ENCODE results near the gene HOOK1.

Gene HOOK1

GRCh38 chr1:59768792-59769735 is 45.7 kb upstream of the HOOK1 start:
- Histone ChIP-seq H3K27me3 (ENCODE audit: control insufficient read depth in 1 of 2, insufficient read depth in 1 of 2, low read length in 2 of 2) (no peaks in the 10 kb centered on the region), H3K9ac (ENCODE audit: low read length) (no peak overlapping the region), H2BK12ac (ENCODE audit: low read length in 2 of 2) (no peak overlapping the region), H4K91ac (ENCODE audit: low read length) (no peak overlapping the region), H4K8ac (ENCODE audit: low read length) (no peak overlapping the region), H2BK120ac (ENCODE audit: low read depth, low read length) (no peak overlapping the region), H3K9me3 (ENCODE audit: control insufficient read depth, low read length) (no peaks in the 10 kb centered on the region), H3K23ac (ENCODE audit: low read length in 2 of 2) (no peak overlapping the region), H3K4ac (ENCODE audit: low read depth in 1 of 2, low read length in 2 of 2) (no peak overlapping the region), H3K4me2 (ENCODE audit: low read length, poor library complexity, severe bottlenecking) (no peak overlapping the region), H3K27ac (ENCODE audit: low read length, poor library complexity, severe bottlenecking) (no peak overlapping the region), H3K4me1 (ENCODE audit: control insufficient read depth, insufficient read depth, low read depth, low read length) (peaks cover 4% of the 10 kb centered on the region), H2AK5ac (ENCODE audit: low read length, severe bottlenecking) (no peak overlapping the region), H2BK15ac (ENCODE audit: low read depth, poor library complexity, severe bottlenecking) (no peak overlapping the region), H3K79me1 (replicated peaks; ENCODE audit: low read length, poor library complexity, severe bottlenecking) (no peaks in the 10 kb centered on the region), H3K18ac (ENCODE audit: low read depth in 1 of 2, low read length in 2 of 2) (no peak overlapping the region), H2AFZ (ENCODE audit: low read depth, low read length) (no peak overlapping the region), H3K36me3 (ENCODE audit: control insufficient read depth in 1 of 2, insufficient read depth in 2 of 2, low read depth in 1 of 2, low read length in 2 of 2) (no peaks in the 10 kb centered on the region), H3K4me3 (ENCODE audit: insufficient read depth in 1 of 2, low read depth in 1 of 2, low read length in 2 of 2) (no peak overlapping the region), H3K14ac (ENCODE audit: low read length in 2 of 2) (no peak overlapping the region), H2BK5ac (ENCODE audit: low read depth, low read length, poor library complexity, severe bottlenecking) (no peak overlapping the region)
- no peak for DNase-seq
- WGBS: 90% methylated on average over 9 of the region's 10 CpGs

- no peak overlapping the region for H2BK12ac ChIP-seq (ENCODE audit: low read length in 2 of 2)
- no peaks in the 10 kb centered on the region for H3K9me3 ChIP-seq (ENCODE audit: control insufficient read depth, low read length)
- H2BK15ac ChIP-seq (ENCODE audit: low read depth, poor library complexity, severe bottlenecking): no peak overlapping the region
- H3K4me1 ChIP-seq (ENCODE audit: control insufficient read depth, insufficient read depth, low read depth, low read length): peaks cover 4% of the 10 kb centered on the region
- no peak overlapping the region for H3K23ac ChIP-seq (ENCODE audit: low read length in 2 of 2)
- no peak overlapping the region for H3K4me3 ChIP-seq (ENCODE audit: insufficient read depth in 1 of 2, low read depth in 1 of 2, low read length in 2 of 2)
- H2BK120ac ChIP-seq (ENCODE audit: low read depth, low read length): no peak overlapping the region
- H3K36me3 ChIP-seq (ENCODE audit: control insufficient read depth in 1 of 2, insufficient read depth in 2 of 2, low read depth in 1 of 2, low read length in 2 of 2): no peaks in the 10 kb centered on the region
- no peaks in the 10 kb centered on the region for H3K27me3 ChIP-seq (ENCODE audit: control insufficient read depth in 1 of 2, insufficient read depth in 1 of 2, low read length in 2 of 2)
- no peak overlapping the region for H3K18ac ChIP-seq (ENCODE audit: low read depth in 1 of 2, low read length in 2 of 2)
- H3K79me1 ChIP-seq (replicated peaks; ENCODE audit: low read length, poor library complexity, severe bottlenecking): no peaks in the 10 kb centered on the region
- H3K9ac ChIP-seq (ENCODE audit: low read length): no peak overlapping the region
- no peak overlapping the region for H2AK5ac ChIP-seq (ENCODE audit: low read length, severe bottlenecking)
- no peak for DNase-seq
- no peak overlapping the region for H3K4me2 ChIP-seq (ENCODE audit: low read length, poor library complexity, severe bottlenecking)
- H4K8ac ChIP-seq (ENCODE audit: low read length): no peak overlapping the region
- H3K4ac ChIP-seq (ENCODE audit: low read depth in 1 of 2, low read length in 2 of 2): no peak overlapping the region
- WGBS: 87% methylated on average over 2 of the region's 4 CpGs
- H2BK5ac ChIP-seq (ENCODE audit: low read depth, low read length, poor library complexity, severe bottlenecking): no peak overlapping the region
- H2AFZ ChIP-seq (ENCODE audit: low read depth, low read length): no peak overlapping the region
- no peak overlapping the region for H4K91ac ChIP-seq (ENCODE audit: low read length)
- H3K14ac ChIP-seq (ENCODE audit: low read length in 2 of 2): no peak overlapping the region
- no peak overlapping the region for H3K27ac ChIP-seq (ENCODE audit: low read length, poor library complexity, severe bottlenecking)
These were observed 45.0 kb upstream of the HOOK1 start for GRCh38 chr1:59769736-59770095.

DNA sequence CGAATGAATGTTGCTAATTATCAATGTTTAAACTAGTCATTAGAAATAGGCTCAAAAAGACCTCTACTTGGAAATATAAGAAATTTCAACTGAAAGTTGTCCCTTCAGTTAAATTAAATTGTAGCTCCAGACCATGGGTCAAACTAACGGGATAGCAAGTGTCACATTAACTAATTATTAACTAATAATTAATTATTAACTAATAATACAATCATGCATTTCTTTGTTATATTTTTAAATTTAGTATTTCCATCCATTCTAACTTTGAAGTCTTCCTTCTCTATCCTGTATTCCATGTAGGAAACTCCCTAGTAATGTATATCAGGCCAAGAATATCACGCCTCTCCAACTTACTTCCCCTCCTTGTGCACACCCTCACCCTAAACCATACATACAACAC is 43.4 kb upstream of the HOOK1 start:
- H2AFZ ChIP-seq (ENCODE audit: low read depth, low read length): no peak overlapping the region
- H2BK12ac ChIP-seq (ENCODE audit: low read length in 2 of 2): no peak overlapping the region
- no peaks in the 10 kb centered on the region for H3K27me3 ChIP-seq (ENCODE audit: control insufficient read depth in 1 of 2, insufficient read depth in 1 of 2, low read length in 2 of 2)
- no peak overlapping the region for H3K9ac ChIP-seq (ENCODE audit: low read length)
- H3K18ac ChIP-seq (ENCODE audit: low read depth in 1 of 2, low read length in 2 of 2): no peak overlapping the region
- H3K9me3 ChIP-seq (ENCODE audit: control insufficient read depth, low read length): no peaks in the 10 kb centered on the region
- no peak overlapping the region for H4K91ac ChIP-seq (ENCODE audit: low read length)
- no peaks in the 10 kb centered on the region for H3K36me3 ChIP-seq (ENCODE audit: control insufficient read depth in 1 of 2, insufficient read depth in 2 of 2, low read depth in 1 of 2, low read length in 2 of 2)
- no peak overlapping the region for H3K23ac ChIP-seq (ENCODE audit: low read length in 2 of 2)
- no peak overlapping the region for H3K4me2 ChIP-seq (ENCODE audit: low read length, poor library complexity, severe bottlenecking)
- H3K79me1 ChIP-seq (replicated peaks; ENCODE audit: low read length, poor library complexity, severe bottlenecking): no peaks in the 10 kb centered on the region
- no peak overlapping the region for H3K14ac ChIP-seq (ENCODE audit: low read length in 2 of 2)
- H3K27ac ChIP-seq (ENCODE audit: low read length, poor library complexity, severe bottlenecking): no peak overlapping the region
- no peak overlapping the region for H2BK15ac ChIP-seq (ENCODE audit: low read depth, poor library complexity, severe bottlenecking)
- no peak overlapping the region for H3K4ac ChIP-seq (ENCODE audit: low read depth in 1 of 2, low read length in 2 of 2)
- 100% methylated on average over 1 of the region's 3 CpGs for WGBS
- no peak overlapping the region for H2BK120ac ChIP-seq (ENCODE audit: low read depth, low read length)
- DNase-seq: no peak
- no peak overlapping the region for H4K8ac ChIP-seq (ENCODE audit: low read length)
- H2BK5ac ChIP-seq (ENCODE audit: low read depth, low read length, poor library complexity, severe bottlenecking): no peak overlapping the region
- H3K4me3 ChIP-seq (ENCODE audit: insufficient read depth in 1 of 2, low read depth in 1 of 2, low read length in 2 of 2): no peak overlapping the region
- H2AK5ac ChIP-seq (ENCODE audit: low read length, severe bottlenecking): no peak overlapping the region
- H3K4me1 ChIP-seq (ENCODE audit: control insufficient read depth, insufficient read depth, low read depth, low read length): peaks cover 4% of the 10 kb centered on the region

GRCh38 chr1:59775480-59775879 is 39.3 kb upstream of the HOOK1 start:
- Histone ChIP-seq H3K9me3 (ENCODE audit: control insufficient read depth, low read length) (no peaks in the 10 kb centered on the region), H3K4ac (ENCODE audit: low read depth in 1 of 2, low read length in 2 of 2) (no peak overlapping the region), H2BK5ac (ENCODE audit: low read depth, low read length, poor library complexity, severe bottlenecking) (no peak overlapping the region), H2BK12ac (ENCODE audit: low read length in 2 of 2) (no peak overlapping the region), H4K91ac (ENCODE audit: low read length) (no peak overlapping the region), H2AK5ac (ENCODE audit: low read length, severe bottlenecking) (no peak overlapping the region), H3K14ac (ENCODE audit: low read length in 2 of 2) (no peak overlapping the region), H4K8ac (ENCODE audit: low read length) (no peak overlapping the region), H3K18ac (ENCODE audit: low read depth in 1 of 2, low read length in 2 of 2) (peak overlapping the region in 1 of 2 experiments; percentile 49), H3K27ac (ENCODE audit: low read length, poor library complexity, severe bottlenecking) (no peak overlapping the region), H3K27me3 (ENCODE audit: control insufficient read depth in 1 of 2, insufficient read depth in 1 of 2, low read length in 2 of 2) (no peaks in the 10 kb centered on the region), H3K4me2 (ENCODE audit: low read length, poor library complexity, severe bottlenecking) (no peak overlapping the region), H3K36me3 (ENCODE audit: control insufficient read depth in 1 of 2, insufficient read depth in 2 of 2, low read depth in 1 of 2, low read length in 2 of 2) (no peaks in the 10 kb centered on the region), H2AFZ (ENCODE audit: low read depth, low read length) (no peak overlapping the region), H3K23ac (ENCODE audit: low read length in 2 of 2) (no peak overlapping the region), H3K79me1 (replicated peaks; ENCODE audit: low read length, poor library complexity, severe bottlenecking) (no peaks in the 10 kb centered on the region), H3K9ac (ENCODE audit: low read length) (no peak overlapping the region), H3K4me3 (ENCODE audit: insufficient read depth in 1 of 2, low read depth in 1 of 2, low read length in 2 of 2) (no peak overlapping the region), H3K4me1 (ENCODE audit: control insufficient read depth, insufficient read depth, low read depth, low read length) (peaks cover 6% of the 10 kb centered on the region), H2BK120ac (ENCODE audit: low read depth, low read length) (no peak overlapping the region), H2BK15ac (ENCODE audit: low read depth, poor library complexity, severe bottlenecking) (no peak overlapping the region)
- WGBS: 88% methylated on average over 2 of the region's 4 CpGs
- no peak for DNase-seq
